ENCODE data around the gene TTF2. TPM values are rescaled to one million over a fixed set of nuclear protein-coding genes. Genes with fewer than 3 reads are reported as not detected.

Gene TTF2
- total and polyA plus RNA-seq, 2 experiments from 2014 or later = 84.7 to 85.4 TPM

GRCh38 chr1:117036018-117036461, 24.1 kb upstream of the TTF2 start:
- DNase-seq (ENCODE audit: low spot score) = peak; percentile 70
- Histone ChIP-seq H3K27ac (ENCODE audit: low read depth) (no peak overlapping the region), H3K27me3 (ENCODE audit: insufficient read depth) (no peaks in the 10 kb centered on the region), H3K4me3 (no peak overlapping the region), H3K4me1 (ENCODE audit: insufficient read depth) (no peaks in the 10 kb centered on the region), H4K20me1 (replicated peaks; ENCODE audit: insufficient read depth) (no peaks in the 10 kb centered on the region), H3K79me2 (replicated peaks; ENCODE audit: insufficient read depth) (no peaks in the 10 kb centered on the region), H3K4me2 (no peak overlapping the region), H3F3A (replicated peaks; ENCODE audit: low read depth) (no peaks in the 10 kb centered on the region), H3K9me2 (ENCODE audit: insufficient read depth) (0 out of 2 replicates have a peak, but pooled peaks cover 3% of the 10 kb centered on the region), H2AFZ (peak overlapping the region; percentile 25; the same call in 1 of the 2 replicates), H3K36me3 (ENCODE audit: insufficient read depth) (no peaks in the 10 kb centered on the region)
- Mint-ChIP-seq H3K9me3 (no peaks in the 10 kb centered on the region; the same call in 2 of the 3 replicates), H3K4me3 (no peak overlapping the region), H3K4me1 (peaks cover 16% of the 10 kb centered on the region), H3K27ac (no peak overlapping the region), H3K36me3 (ENCODE audit: low read depth) (no peaks in the 10 kb centered on the region), H3K27me3 (ENCODE audit: insufficient read depth, low read depth, poor library complexity) (no peaks in the 10 kb centered on the region)
- ATAC-seq = peak; percentile 78
- TF ChIP-seq POLR2AphosphoS5 (IDR thresholded peaks at IDR 0.05; ENCODE audit: low read depth) (no peak), ZNF331 (CRISPR knock-in tag; IDR thresholded peaks at IDR 0.05; ENCODE audit: low read depth) (no peak), EZH2phosphoT487 (IDR thresholded peaks at IDR 0.05; ENCODE audit: unreplicated experiment) (no peak), CTCF (conservative IDR thresholded peaks at IDR 0.05; ENCODE audit: low read depth in 2 of 2) (peak; percentile 14 to 36; a peak in 2 of 4 replicates), ZNF114 (CRISPR knock-in tag; IDR thresholded peaks at IDR 0.05) (no peak)

GRCh38 chr1:117037802-117038201, 22.3 kb upstream of the TTF2 start:
- 0 out of 2 replicates have a peak, but pooled peaks cover 3% of the 10 kb centered on the region for H3K9me2 ChIP-seq (ENCODE audit: insufficient read depth)
- no peak overlapping the region for H3K4me2 ChIP-seq
- DNase-seq (ENCODE audit: low spot score) (no peak), ATAC-seq (no peak)
- Mint-ChIP-seq H3K4me1 (peaks cover 16% of the 10 kb centered on the region), H3K36me3 (ENCODE audit: low read depth) (no peaks in the 10 kb centered on the region), H3K4me3 (no peak overlapping the region), H3K9me3 (no peaks in the 10 kb centered on the region; the same call in 2 of the 3 replicates), H3K27ac (no peak overlapping the region), H3K27me3 (ENCODE audit: insufficient read depth, low read depth, poor library complexity) (no peaks in the 10 kb centered on the region)
- H3K27me3 ChIP-seq (ENCODE audit: insufficient read depth) = no peaks in the 10 kb centered on the region
- H3K36me3 ChIP-seq (ENCODE audit: insufficient read depth) = no peaks in the 10 kb centered on the region
- no peaks in the 10 kb centered on the region for H4K20me1 ChIP-seq (replicated peaks; ENCODE audit: insufficient read depth)
- H3K79me2 ChIP-seq (replicated peaks; ENCODE audit: insufficient read depth) = no peaks in the 10 kb centered on the region
- no peak overlapping the region for H2AFZ ChIP-seq
- H3K4me3 ChIP-seq = no peak overlapping the region
- no peaks in the 10 kb centered on the region for H3F3A ChIP-seq (replicated peaks; ENCODE audit: low read depth)
- H3K4me1 ChIP-seq (ENCODE audit: insufficient read depth) = no peaks in the 10 kb centered on the region
- H3K27ac ChIP-seq (ENCODE audit: low read depth) = no peak overlapping the region
- no peak for TF ChIP-seq NANOG (IDR thresholded peaks at IDR 0.05; ENCODE audit: borderline replicate concordance)
- no peak for TF ChIP-seq ZNF114 (CRISPR knock-in tag; IDR thresholded peaks at IDR 0.05)
- TF ChIP-seq STAT1 (IDR thresholded peaks at IDR 0.05; ENCODE audit: unreplicated experiment) = no peak
- no peak for TF ChIP-seq JUNB (IDR thresholded peaks at IDR 0.05; ENCODE audit: unreplicated experiment)
- no peak for TF ChIP-seq CTCF (conservative IDR thresholded peaks at IDR 0.05; ENCODE audit: low read depth in 2 of 2)
- TF ChIP-seq POLR2AphosphoS5 (IDR thresholded peaks at IDR 0.05; ENCODE audit: low read depth) = no peak
- no peak for TF ChIP-seq ZNF462 (CRISPR knock-in tag; IDR thresholded peaks at IDR 0.05)
- TF ChIP-seq EZH2 (IDR thresholded peaks at IDR 0.05; ENCODE audit: low read depth, unreplicated experiment) = no peak
